Measurements from ENCODE around the gene PLA2G2F.

PLA2G2F gene

DNA sequence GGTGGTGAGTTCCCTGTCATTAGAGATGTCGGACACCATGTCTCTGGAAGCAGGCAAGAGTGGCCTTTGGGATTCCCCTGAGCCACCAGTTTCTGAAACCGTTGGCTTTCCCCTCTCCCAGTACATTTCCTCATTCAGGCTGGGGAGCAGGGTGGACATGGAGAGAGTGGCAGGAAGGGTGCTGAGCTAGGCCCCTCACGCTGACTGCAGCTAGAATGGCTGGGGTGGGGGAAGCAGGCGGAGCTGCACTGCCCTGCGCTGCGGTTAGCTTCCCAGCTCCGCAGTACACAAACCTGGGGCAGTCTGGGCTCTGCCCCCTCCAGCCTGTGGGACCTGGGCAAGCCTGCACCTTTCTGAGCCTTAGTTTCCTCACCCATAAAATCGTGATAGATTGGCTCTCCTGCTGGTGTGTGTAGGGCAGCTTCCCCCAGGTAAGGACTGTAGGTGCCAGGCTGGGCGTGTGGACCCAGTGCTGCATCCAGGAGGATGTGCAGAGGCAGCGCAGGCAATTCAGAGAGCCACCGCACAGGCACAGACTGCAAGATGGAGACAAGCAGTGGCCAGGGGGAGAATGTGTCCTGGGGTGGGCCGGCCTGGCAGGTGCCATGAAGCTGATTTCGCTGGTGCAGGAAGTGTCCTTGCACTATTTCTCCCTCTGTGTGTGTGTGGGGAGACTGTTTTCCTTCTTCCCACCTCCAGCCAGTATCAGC is 3.0 kb downstream of the PLA2G2F start:
- no peak for DNase-seq (ENCODE audit: low read depth, low spot score)

DNA sequence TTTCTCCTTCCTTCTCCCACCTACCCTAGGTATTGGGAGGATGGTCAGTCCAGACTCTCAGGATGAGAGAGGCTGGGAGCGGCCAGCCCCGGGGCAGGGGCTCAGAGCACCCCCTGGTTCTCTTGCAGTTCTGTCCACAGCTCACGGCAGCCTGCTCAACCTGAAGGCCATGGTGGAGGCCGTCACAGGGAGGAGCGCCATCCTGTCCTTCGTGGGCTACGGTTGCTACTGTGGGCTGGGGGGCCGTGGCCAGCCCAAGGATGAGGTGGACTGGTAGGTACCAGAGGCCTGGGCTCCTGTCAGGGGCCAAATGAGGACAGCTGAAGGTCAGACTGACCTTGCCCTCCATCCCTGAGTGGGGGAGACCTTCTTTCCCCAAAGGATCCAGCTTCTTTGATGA is 4.2 kb downstream of the PLA2G2F start:
- DNase-seq (ENCODE audit: low read depth, low spot score) = no peak

DNA sequence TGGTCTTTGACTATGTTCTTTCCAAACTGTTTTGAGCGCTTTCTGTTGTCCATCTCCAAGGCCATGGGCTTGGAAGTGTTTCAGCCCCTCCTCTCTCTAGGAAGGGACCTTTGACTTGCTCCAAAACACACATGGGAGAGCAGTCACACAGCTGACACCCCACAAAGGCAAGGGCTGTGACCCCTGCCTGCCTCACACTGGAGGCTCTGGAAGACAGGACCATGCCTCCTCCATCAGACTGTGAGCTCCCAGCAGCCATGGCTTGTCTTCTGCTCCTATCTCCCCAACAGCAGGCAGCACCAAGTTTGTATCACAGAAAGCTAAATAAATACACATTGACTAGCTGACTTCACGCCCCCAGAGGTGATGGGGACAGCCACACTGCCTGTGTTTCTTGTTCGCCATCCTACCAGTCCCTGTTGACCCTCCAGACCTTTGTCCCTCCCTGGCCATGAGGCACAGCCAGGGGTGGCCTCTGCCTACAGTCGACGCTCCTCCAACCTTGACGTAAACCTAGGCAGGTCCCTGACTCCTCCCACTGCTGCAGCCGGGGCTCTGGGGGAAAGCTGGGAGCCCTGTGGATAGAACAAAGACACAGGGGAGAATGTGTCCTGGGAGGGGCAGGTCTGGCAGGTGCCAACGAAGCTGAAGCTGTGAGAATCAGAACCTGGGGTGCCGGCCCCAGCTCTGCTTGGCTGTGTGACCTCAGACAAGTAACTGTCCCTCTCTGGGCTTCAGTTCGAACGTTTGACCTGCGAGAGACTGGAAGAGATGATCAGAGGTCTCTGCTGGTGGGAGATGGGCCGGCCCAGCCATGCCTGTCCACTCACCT is 4.8 kb downstream of the PLA2G2F start:
- no peak for DNase-seq (ENCODE audit: low read depth, low spot score)

DNA sequence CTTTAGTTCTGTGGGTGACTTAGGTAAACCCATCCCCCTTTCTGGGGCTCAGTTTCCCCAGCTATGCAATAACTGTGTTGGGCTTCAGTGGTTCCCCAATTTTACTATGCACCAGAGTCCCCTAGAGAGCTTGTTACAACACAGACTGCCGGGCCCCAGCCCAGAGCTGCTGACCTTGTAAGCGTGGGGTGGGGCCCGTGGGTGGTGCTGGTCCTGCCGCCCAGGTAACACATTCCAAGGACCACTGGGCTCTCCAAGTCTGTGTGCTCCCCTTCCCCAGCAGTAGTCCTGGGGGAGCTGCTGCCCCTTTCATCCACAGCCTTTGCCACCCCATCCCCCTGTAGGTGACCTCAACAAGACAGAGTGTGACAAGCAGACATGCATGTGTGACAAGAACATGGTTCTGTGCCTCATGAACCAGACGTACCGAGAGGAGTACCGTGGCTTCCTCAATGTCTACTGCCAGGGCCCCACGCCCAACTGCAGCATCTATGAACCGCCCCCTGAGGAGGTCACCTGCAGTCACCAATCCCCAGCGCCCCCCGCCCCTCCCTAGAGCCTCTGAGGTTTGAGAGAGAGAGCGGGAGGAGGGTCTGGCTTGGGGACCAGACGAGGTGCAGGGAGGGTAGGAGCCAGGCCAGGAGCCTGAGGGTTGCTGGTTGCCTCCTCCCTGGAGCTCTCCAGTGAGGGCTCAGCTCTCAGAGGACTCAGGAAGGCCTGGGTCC is 8.9 kb downstream of the PLA2G2F start:
- no peak for DNase-seq (ENCODE audit: low read depth, low spot score)

GRCh38 chr1:20148571-20149500 is 9.7 kb downstream of the PLA2G2F start:
- no peak for DNase-seq (ENCODE audit: low read depth, low spot score)

DNA sequence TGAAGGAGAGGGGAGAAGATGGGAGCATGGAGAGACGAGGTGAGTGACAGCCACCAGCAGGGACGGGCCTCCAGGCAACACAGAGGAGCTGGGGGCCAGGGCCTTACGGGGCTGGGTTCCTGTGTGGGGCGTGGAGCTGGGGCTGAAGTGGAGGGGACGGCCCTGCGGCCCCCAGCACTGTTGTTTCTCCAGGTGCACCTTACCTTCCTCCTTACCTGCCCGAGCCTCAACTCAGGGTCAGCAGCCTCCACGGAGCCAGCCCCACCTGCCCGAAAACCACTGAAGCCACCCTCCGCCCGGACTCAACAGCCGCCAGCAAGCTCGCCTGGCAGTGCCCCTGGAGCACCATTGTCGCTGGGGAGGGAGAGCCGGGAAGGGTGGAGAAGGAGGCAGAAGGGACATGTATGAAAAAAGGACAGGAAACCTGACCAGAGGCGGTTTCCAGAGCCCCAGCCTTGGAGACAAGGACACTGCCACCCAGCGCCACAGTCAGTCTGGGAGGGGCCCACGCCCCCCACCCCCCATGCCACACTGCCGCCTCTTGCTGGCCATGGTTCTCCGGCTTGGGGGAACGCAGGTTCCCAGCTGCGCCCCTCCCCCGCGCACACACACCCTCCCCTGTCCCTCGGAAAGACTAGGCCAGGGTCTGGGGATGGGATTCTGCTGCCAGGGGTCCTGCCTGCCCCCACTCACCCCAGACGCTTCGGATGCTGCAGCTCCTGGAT is 10.6 kb downstream of the PLA2G2F start:
- DNase-seq (ENCODE audit: low read depth, low spot score) = no peak

DNA sequence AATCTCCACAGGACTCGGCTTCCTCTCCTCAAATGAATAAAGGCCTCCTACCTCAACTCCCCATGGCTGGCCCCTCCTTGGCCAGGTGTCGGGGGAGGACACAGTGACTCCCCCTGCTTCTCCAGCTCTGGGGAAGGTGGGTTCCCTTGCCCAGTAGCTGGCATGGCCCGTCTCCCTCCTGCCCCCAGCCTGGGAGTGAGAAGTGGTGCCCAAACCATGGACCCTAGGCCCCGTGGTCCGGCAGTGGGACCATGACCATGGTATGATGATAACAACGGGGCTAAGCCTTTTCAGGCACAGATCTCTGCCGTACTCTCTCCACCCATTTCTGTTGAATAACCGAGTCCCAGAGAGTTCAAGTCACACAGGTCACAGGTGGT is 11.2 kb downstream of the PLA2G2F start:
- no peak for DNase-seq (ENCODE audit: low read depth, low spot score)

GRCh38 chr1:20150969-20151368 is 11.8 kb downstream of the PLA2G2F start:
- no peak for DNase-seq (ENCODE audit: low read depth, low spot score)

GRCh38 chr1:20151906-20152598 is 12.9 kb downstream of the PLA2G2F start:
- peak; percentile 62 for DNase-seq (ENCODE audit: low read depth, low spot score)

DNA sequence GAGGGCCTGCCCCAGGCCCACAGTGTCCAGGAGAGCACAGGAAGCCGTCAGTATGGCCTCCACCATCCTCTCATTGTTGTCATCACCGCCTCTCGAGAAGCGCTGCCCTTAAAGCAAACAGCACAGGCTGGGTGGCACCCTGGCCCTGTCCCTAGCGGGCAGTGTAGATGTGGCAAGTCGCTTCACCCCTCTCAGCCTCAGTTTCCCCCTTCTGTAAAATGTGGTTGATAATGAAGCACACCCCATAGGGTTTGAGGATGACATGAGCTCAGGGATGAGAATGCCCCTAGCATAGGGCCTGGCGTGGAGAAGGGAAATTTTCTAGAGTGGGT is 13.4 kb downstream of the PLA2G2F start:
- DNase-seq (ENCODE audit: low read depth, low spot score) = no peak

DNA sequence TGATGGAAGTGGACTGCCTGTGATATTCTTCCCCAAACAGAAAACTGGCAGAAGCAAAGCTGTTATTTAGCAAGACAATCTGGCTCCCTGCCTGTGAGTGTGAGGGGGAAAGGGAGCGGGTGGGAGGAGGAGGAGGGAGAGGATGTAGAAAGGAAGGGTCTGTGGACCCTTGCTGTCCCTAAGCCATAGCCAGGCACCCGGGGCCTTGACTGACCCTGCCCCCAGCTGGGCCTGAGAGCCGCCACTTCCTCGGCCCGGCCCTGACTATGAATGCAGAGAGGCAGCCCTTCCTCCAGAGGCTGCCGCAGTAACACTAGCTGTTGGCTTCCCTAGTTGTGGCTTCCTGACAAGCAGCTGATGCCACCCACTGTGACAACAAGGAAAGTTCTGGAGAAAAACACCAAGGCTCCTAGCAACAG is 13.9 kb downstream of the PLA2G2F start:
- no peak for DNase-seq (ENCODE audit: low read depth, low spot score)

GRCh38 chr1:20154301-20154831 is 15.2 kb downstream of the PLA2G2F start:
- no peak for DNase-seq (ENCODE audit: low read depth, low spot score)

- DNase-seq (ENCODE audit: low read depth, low spot score) = no peak
These were observed 19.4 kb downstream of the PLA2G2F start for GRCh38 chr1:20158358-20159070.

- no peak for DNase-seq (ENCODE audit: low read depth, low spot score)
These were observed 20.9 kb downstream of the PLA2G2F start for GRCh38 chr1:20160034-20160433.

DNA sequence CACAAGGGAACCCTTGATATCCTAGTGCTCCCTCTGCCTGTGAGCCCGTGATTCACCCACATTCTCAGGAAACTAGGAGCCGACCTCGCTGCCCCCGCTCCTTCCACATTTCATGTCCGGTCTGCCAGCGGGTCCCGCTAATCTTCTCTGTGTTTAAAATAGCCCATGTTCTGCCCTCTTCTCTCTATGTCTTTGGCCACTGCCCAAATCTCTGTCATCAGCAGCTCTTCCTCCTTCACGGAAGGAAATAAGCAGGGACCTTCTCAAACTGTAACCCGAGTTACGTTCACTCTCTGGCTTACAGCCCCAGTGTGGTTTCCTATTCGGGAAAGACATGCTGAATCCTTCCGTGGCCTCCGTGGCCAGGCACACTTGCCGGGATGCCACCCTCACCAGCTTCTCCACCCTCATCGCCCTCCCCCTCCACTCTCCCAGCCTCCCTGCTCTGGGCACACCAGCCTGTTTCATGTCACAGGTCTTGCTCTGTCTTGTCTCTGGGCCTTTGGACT is 25.6 kb downstream of the PLA2G2F start:
- DNase-seq (ENCODE audit: low read depth, low spot score) = no peak

DNA sequence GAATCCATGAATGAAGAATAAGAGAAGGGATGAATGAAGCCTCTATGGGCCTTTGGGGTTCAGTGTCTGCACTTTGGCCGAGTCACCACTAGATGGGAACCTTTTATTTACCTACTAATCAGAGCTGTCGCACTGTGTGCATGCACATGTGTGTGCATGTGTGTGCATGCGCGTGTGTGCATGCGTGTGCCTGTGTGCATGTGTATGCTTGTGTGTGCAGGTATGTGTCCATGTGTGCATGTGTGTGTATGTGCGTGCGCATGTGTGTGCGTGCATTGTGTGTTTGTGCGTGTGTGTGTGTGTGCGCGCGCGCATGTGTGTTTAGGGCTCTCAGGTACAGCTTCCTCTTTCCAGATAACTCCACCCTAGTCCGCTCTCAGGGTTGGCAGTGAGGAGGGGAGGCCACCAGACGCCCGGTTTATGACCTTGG is 26.4 kb downstream of the PLA2G2F start:
- no peak for DNase-seq (ENCODE audit: low read depth, low spot score)

DNA sequence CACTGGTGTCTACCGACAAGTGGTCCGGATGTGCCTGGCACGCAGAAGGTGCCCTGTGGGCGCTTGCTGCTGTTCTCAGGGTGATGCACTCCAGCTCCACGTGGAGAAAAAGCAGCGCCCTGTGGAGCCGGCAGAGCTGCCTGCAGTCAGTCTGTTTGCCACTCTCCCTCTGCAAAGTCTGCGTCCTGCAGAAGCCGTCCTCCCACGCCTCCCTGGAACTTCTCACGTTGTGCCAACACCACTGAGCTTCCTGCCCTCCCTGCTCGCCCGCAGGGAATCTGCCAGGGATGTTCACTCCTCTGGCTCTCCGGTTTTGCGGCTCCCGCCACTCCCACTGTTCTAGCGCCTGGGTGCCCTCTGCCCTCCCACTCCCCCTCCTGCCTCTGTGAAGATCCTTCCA is 26.9 kb downstream of the PLA2G2F start:
- no peak for DNase-seq (ENCODE audit: low read depth, low spot score)

DNA sequence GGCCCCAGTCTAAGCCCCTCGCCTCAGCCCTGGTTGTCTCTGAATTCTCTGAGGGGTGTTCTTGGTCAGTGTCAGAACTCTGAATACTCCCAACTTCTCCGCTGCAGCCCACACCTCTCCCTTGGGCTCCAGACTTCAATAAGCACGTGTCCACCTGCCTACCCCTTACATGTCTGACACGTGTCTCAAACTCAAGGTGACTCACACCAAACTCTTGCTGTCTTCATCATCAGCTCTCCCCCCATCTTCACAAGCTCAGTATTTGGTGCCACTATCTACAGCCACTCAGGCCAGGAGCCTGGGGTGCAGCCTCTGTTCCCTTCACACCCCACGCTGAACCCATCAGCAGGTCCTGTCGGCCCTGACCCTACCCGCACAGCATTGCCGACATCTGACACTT is 28.0 kb downstream of the PLA2G2F start:
- DNase-seq (ENCODE audit: low read depth, low spot score) = no peak

All from activated CD4-positive, CD25-positive, alpha-beta regulatory T cell treated with anti-CD3 and anti-CD28 coated beads, Interleukin-2, amount 50 U/mL, for 16 hours (primary cell).